Forelimb muscle (tissue), 1 donor: ENCODE data around the gene CLIC6. TPM values are rescaled to one million over a fixed set of nuclear protein-coding genes. Genes with fewer than 3 reads are reported as not detected.
"Not testable (repeated sequence)": the region's sequence is repeated elsewhere in the genome, so short reads cannot be mapped to it uniquely, and the experiment has no call there.

Experiments used
- DNase-seq: peaks from one replicate; pipeline ENCODE4 v3.0.0-alpha.2; 2013; ENCODE audit warnings: low read depth
- polyA plus RNA-seq: library from polyadenylated mRNA; unstranded; fragments of 120-200 nt; gene quantifications from one replicate; pipeline ENCODE4 v1.2.1, GENCODE V29; 2013; ENCODE audit not compliant: insufficient read length

The CLIC6 gene
- polyA plus RNA-seq, 1 donor, result not detected

DNA sequence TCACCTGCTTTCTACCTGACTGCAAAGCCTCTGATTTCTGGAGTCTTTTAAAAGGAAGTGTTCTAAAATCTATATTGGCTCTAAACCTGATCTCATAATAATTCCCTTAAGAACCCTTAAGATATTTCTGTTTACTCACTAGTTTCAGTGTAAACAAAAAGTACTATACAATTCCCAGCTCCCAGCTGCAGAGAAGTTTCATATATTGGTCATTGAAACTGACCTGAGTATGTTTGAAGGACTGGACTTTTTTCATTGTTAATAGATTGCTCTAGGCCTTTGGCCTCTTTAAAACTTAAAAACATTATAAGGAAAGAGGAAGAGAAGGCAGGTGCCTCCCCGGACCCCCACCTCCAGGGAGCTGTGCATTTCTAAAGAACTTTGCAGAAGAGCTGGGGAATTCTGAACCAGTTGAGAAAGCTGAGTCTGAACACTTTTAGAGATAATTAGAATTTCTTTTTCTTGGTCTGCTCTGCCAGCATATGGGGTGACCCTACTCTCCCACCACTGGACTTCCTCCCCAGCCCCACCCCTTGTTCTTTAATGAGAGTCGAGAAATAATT lies 23.7 kb downstream of the CLIC6 start:
- no peak for DNase-seq

DNA sequence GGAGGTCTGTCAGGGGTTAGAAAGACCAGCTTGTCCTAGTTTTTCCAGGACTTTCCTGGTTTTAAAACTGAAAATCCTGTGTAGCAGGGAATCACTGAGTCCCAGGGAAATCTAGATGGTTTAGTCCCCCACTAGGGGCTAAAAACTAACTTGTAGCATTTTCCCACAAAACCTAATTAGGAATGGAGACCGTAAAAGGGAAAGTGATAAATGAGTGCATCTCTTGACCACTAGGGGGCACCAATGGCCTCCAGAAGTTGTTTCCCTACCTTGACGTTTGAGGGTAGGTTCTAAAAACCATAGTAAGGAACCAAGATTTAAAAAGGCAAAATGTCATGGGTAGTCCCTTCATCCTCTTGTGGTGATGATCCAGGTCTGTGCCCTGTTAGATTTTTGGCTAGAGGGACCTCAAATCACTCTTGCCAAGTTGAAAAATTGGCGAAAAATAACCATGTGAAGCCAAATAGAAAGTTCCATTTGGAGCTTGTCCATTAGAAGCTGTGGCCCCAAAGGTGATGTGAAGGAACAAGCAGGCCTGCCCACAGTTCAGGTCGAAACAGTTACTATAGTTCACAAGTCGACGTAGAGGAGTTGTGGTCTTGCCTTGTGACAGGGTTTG lies 24.5 kb downstream of the CLIC6 start:
- no peak for DNase-seq

DNA sequence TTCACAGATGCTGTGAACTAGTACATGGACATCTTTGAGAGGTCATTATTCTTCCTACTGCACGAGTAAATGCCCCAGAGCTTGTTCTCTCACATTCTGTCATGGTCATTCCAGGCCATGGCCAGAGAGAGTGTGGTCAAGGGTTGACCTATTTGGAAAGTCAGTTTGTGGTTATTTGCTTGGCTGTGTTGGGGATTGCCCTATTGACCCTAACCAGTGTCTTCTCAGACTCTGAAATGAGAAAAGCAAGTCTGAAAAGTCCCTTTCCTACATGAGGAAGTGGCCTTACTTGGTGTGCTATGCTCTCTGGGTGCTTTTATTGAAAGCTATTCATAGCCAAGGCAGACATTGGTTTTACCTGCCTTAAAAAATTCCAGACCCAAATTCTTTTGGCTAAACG lies 26.6 kb downstream of the CLIC6 start:
- DNase-seq, result no peak

DNA sequence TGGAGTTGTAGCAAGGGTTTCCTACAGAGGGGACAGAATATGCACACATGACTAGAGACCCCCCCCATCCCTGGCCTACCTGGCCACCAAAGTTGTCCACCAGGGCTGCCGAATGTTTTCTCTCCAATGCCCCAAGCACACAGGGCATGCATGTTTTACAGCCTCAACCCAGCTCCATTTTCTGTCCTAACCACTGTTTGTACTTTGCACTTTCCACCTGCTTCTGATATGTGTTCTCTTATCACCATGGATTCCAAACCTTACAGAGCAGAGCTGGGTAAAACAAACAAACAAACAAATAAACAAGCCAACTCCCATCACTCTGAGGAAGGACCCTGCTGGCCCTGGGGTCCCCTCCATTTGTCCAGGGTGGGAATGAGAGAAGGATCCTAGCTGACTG lies 27.3 kb downstream of the CLIC6 start:
- no peak for DNase-seq

DNA sequence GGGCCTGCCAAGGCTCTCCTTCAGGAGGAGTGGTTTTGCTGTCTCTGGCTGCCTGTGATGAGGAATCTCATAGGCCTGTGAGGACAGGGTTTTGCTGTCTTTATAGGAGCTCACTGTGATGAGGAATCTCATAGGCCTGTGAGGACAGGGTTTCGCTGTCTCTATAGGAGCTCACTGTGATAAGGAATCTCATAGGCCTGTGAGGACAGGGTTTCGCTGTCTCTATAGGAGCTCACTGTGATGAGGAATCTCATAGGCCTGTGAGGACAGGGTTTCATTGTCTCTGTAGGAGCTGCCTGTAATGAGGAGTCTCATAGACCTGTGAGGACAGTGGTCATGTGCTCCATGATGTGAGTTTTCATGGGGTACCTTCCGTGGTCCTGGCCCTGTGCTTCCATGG lies 29.0 kb downstream of the CLIC6 start:
- no peak for DNase-seq

DNA sequence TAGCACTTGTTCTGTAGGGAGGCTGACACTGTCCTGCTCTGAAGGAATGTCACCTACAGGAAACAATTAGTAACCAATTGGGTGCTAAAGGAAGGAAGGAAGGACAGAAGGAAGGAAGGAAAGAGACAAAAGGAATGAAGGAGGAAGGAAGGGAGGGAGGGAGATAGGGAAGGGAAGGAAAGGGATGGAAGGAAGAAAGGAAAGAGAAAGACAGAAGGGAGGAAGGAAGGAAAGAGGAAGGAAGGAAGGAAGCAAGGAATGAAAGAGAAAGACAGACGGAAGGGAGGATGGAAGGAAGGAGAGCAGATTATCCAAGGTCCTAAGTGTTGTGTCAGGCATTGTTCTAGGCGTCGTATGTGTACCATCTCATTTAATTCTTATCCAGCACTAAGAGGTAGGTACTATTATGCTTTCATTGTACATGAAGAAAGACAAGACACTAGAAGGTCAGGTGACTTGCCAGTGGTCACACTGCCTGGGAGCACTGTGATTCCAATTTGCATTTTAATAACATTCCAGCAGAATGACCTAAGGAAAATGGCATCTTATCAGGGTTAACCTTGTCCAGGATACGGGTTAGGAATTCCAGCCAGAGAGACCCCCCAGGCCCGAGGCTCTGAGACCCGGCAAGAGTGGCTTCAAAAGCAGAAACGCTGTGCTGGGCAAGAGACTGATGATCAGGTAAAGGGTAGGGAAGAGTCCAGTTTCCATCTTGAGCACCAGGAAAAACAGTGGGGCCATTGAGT lies 29.6 kb downstream of the CLIC6 start:
- no peak for DNase-seq

DNA sequence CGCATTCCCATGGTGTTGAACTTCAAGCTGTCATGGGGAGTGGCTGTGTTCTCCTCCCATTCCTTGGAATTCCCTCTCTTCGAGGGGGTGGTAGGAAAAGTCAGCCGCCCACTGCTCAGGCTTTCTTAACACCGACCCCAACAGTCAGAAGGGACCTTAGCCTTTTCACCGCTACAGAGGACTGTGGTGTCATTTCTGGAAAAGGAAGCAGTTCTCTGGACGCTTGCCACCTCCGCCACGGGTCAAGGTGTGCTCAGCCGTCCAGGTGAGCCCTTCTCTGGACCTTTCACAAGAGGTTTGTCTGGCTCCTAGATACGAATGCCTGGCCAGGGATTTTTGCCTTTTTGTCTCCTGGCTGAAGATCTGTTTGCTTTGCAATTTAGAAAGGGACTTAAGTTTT lies 31.8 kb downstream of the CLIC6 start:
- DNase-seq, result no peak

DNA sequence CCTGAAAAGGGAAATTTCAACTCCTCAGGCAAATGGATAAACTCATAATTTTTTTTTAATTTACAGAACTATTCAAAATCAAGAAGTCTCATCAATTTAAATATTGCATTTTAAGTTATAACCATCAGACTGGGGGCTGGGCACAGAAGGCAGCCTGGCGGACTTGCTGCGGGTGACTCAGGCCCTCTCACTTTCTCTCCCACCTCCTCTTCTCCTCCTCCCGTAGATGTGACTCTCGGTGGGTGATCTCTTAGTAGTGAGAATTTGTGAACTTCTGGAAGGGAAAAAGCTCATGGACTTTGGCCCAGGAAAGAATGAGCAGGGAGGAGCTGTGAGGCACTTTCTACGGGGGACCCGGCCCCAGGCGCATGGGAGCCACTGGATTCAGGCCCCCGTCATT lies 32.9 kb downstream of the CLIC6 start:
- no peak for DNase-seq

DNA sequence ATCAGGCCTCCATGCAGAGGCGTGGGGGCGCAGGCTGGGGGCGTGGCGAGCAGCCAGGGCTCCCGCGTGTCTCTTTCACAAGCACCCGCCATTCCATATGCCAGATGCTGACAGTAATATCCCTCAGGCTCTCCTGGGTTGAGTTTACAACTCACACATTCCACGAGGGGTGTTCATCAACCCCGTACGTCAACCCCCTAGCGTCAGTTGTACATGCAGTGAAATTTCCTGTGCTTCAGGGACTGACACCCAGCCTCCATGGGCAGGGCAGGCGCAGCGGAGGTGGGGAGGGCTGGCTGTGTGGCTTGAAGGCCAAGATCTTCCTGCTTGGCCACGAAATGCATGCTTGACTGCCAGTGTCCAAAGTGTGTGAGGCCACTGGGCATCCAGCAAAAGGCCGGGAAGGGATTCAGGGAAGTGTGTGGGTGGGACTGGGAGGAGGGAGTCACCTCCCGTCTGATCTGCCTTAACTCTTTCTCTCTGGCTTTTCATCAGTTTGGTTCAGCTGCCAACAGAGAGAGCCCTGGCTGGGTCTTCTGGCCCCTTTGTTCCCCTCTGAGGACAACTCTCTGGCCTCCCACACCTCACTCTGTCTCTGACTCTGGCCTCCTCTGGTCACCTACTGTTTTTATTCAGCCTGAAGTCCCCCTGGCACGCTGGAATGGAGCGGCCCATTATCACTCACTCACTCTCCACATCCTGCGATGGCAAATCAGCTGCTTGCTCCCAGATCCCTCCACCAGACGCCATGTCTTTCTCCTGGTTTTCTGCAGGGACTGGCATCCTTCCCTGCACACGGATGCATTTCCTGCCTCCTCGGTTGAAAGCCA lies 33.8 kb downstream of the CLIC6 start:
- DNase-seq, result no peak

DNA sequence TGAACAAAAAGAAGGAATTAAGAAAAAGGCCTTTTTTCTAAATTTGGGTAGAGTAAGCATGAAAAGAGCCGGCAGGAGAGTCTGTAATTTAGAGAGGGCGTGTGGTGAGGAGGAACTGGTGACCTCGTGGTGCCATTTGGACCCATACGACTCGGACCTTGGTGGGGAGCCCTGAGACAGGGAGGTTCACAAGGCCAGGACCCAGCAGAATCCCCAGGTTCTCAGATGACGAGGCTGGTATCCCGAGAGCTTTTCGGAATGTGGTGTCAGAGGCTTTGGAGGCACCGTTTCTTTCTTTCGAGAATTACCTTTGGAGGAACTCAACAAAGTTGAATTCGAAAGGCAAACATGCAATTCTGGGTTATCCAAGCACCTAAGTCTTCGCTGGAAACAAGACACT lies 34.8 kb downstream of the CLIC6 start:
- no peak for DNase-seq

DNA sequence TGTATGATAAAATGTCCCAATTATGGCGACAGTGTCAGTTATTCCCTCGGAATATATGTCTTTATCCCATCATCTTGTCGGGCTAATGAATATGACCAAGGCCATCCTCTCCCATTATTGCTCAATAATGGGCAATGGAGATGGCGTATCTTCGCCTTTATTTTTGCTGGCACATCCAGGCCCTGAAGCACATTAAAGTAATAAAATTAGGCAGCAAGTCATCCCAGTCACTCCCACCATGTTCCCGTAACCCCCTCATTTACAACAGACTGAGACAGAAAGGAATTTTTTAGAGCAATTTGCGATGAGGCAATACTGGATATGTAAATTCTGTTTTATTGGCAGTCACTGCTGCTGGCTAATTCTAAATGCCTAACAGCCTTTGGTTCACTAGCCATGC lies 35.3 kb downstream of the CLIC6 start:
- DNase-seq, result no peak

DNA sequence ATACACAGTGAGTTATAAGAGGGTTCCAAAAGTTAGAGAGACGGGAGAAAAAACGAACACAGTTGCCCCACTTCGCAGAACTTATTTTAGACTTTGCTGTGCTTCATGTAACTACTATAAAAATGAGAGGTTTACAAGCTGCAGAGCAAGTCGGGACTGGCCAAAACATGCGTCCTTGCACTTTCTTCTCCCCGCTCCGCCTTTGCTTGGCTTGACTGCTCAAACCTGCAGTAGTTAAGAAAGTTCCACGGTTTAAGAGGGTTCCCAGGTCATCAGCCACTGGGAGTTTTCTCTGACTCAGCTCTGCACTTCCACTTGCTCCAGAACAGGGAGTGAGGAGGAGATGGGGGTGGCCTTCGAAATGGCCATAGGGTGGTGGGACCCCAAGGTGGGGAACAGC lies 36.2 kb downstream of the CLIC6 start:
- no peak for DNase-seq

DNA sequence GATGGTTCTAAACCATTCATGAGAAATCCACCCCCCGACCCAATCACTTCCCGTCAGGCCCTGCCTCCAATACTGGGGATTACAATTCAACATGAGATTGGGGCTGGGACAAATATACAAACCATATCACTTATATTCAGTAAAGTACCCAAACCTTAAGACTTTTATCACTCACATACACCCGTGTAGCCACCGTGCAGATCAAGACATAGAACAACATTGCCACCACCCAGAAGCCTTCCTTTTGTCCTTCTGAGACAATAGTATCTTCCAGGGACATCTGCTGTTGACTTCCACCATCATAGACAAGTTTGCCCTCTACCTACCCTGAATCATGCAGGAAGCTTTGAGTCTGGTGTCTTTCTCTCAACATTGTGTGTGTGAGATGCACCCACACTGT lies 37.5 kb downstream of the CLIC6 start:
- no peak for DNase-seq

DNA sequence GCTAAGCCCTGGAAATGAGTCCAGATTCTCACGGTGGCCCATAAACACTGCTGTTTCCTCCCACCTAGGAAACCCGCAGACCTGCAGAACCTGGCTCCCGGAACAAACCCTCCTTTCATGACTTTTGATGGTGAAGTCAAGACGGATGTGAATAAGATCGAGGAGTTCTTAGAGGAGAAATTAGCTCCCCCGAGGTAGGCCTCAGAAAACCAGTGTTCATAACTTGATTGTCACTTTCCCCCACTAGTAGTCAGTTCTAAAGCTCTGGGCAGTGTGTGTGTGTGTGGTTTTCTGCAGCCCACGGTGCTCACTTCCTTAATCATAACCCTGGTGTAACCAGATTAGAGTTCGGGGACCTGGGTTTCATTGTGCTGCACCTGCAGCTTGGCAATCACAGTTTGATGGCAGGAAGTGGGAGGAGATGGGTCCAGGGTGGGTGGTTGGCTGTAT lies 39.1 kb downstream of the CLIC6 start:
- no peak for DNase-seq

DNA sequence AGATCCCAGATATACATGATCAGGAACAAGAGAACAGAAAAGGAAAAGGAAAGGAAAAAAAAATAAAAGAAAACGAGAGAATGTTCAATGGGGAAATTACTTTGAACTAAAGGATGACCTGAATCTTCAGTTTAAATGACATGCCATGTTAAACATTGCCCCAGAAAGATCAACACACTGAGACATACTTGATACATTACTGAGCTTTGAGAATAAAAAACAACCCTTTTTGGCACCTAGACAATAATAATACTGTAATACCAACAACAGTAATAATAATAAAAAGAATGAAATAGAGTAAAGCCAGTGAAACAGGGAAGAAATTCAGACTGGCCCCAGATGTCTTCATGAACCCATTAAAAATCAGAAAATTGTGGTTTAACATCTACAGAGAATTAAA lies 44.8 kb downstream of the CLIC6 start:
- no peak for DNase-seq

DNA sequence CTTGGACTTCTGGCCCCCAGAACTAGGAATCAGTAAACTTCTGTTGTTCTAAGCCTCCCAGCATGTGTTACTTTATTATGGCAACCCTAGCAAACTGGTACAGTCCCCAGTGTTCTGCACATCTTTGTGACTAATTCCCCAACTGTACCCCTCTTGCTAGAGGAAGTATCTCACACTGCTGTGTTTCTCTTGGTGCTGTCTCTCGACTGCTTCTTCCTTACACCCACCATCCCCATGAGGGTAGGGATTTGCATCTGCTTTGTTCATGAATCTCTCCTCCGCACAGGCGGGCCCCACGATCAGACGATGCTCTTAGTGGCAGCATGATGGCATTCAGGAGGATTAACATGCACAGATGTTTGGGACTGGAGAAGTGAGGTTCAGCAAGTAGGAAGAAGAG lies 46.7 kb downstream of the CLIC6 start:
- no peak for DNase-seq

DNA sequence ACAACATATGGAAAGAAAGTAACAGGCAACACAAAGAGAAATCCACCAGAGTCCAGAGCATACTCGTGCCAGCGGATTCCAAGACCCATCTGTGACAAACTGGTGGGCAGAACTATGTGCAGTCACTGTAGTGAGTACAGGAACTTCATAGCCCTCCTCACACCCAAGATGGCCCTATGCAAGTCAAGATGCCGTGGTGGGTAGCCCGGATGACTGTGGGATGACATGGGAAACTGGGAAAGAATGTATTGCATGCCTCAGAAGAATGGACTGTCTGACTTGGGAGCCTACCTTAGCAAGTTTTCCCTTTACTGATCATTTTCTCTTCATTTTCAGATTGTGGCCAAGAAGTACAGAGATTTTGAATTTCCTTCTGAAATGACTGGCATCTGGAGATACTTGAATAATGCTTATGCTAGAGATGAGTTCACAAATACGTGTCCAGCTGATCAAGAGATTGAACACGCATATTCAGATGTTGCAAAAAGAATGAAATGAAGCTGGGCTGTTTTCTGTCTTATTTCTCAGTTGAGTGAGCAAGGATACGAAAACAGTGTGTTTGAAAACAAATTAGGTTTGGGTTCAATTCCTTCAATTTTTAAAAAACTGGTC lies 47.3 kb downstream of the CLIC6 start:
- no peak for DNase-seq

DNA sequence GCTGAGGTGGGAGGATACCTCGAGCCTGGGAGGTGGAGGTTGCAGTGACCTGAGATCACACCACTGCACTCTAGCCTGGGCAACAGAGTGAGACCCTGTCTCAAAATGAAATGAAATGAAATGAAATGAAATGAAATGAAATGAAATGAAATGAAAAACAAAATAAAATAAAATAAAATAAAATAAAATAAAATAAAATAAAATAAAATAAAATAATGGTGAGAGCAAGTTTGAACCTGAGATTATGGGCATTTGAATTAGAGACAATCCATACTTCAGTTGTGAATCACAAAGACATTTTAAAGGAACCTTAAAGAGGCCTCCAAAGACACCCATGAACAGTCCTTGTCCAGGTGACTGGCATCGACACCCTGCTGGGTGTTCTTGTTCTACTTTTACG lies 49.7 kb downstream of the CLIC6 start:
- not testable (repeated sequence) for DNase-seq

DNA sequence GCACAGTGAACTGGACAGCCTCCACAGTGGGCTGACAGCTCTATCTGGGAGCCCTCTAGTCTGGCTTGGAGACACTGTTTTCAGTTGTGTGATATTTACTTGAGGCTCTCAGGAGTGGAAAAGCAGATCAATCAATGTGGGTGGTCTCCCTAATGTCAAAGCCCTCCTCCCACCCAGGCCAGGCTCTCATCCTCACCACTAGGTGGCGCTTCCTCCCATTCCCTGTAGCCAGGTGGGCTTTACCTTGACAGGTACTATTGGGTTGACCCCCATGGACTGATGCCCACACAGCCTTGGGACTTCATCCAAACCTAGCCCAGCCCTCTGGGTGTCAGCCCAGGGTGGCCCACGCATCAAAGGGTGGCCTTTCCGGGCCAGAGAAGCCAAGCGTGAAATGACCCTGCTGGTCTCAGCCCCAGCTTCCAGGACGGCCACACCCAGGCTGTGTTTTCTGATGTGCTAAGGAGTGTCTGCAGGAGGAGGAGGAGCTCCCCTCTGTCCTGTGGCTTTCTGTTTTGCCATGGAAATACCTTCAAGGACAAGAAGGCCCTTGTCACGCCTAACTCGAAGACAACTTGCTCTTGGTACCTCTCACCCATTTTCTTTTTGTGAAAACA lies 54.0 kb downstream of the CLIC6 start:
- DNase-seq, result no peak

DNA sequence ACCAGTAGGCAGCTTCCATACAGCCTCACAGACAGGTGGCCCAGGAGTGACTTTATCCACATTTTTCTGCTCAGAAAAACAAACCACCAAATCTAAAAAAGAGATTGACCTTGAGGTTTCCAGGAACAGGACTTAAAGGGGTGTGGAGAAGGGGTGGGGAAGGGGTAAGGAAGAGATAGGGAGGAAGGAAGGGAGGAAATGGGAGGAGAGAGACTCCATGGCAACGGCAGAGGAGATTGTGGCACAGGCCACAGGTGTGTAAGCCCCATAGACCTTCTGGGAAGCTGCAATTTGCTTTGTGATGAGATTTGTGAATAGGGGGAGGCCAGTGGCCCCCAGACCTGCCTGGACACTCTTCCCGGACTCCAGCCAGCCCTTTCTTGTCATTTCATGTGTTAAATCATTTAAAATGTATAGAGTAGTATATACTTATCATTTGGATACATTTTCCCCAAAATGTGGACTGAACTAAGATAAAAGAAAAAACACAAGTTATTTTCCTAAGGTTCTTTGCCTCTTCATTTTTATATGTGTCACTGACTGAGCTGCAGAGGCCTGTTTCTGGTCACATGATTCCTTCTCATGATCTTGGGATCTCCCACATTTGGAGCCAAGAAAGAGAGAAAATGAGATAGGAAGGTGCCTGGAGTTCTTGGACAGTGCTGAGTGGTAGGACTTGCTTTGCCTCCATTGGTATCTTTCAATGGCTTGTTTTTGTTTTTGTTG lies 55.5 kb downstream of the CLIC6 start:
- no peak for DNase-seq

DNA sequence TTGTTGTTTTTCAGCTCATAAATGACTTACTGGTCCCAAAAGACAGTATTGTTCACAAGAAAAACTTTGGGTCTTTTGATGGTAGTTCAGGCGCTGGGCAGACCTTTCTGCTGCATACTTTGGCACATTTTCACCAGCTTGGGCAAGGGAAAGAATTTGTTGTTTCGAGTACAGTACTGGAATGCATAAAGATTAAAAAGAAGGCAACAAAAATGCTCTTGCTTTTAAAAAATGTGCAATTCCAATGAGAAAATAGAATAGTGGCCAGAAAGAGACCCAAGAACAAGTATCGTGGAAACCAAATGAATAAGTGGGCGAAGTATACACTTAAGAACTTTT lies 56.0 kb downstream of the CLIC6 start:
- no peak for DNase-seq
